HEK293 (cell line): ENCODE results near the gene FNDC5.

Experiments used
- CTCF ChIA-PET: fragments of 350-600 bp; formaldehyde crosslinking; extraction: SDS; loops from one replicate; lab custom pipeline; 2021; ENCODE audit warnings: antibody characterized with exemption; lab: Yijun Ruan, JAX
- POLR2A ChIA-PET: fragments of 300-600 bp; formaldehyde crosslinking; extraction: SDS; loops from one replicate; lab custom pipeline; 2020; ENCODE audit warnings: antibody characterized with exemption, inconsistent platforms; lab: Yijun Ruan, JAX
- H3K27ac ChIP-seq: fragments of 200-500 bp; sonication (Bioruptor generic); 2 replicates; pipeline ENCODE4 v1.5.1; 2014; ENCODE audit warnings: low read depth, low read length, control low read depth, inconsistent platforms; ENCODE audit errors: extremely low read depth
- H3K36me3 ChIP-seq, 2 experiments: fragments of 200-500 bp in 1 of 2; sonication (Bioruptor generic) in 1 of 2; 1 replicate in 1 of 2; 2 replicates in 1 of 2; pipeline ENCODE4 v1.5.1; 2014 to 2017; ENCODE audit warnings: inconsistent platforms in 2 of 2, low read length in 2 of 2; ENCODE audit not compliant: control insufficient read depth in 2 of 2, insufficient read depth in 1 of 2
- H3K4me1 ChIP-seq: fragments of 200-500 bp; sonication (Bioruptor generic); 2 replicates; pipeline ENCODE4 v1.5.1; 2014; ENCODE audit warnings: mild to moderate bottlenecking, low read length, inconsistent platforms; ENCODE audit not compliant: control insufficient read depth, insufficient read depth
- H3K4me3 ChIP-seq: 2 replicates; pipeline ENCODE4 v1.5.1; 2011; ENCODE audit warnings: low read depth, mild to moderate bottlenecking, control low read depth, low read length, moderate library complexity
- H3K9me3 ChIP-seq: fragments of 200-500 bp; sonication (Bioruptor generic); 2 replicates; pipeline ENCODE4 v1.5.1; 2014; ENCODE audit warnings: low read depth, low read length, inconsistent platforms; ENCODE audit not compliant: control insufficient read depth, insufficient read depth
- BCL11B ChIP-seq: fragments of 450-650 bp; formaldehyde crosslinking; IDR thresholded peaks from 2 replicates; pipeline ENCODE4 v1.5.1; 2016; ENCODE audit warnings: low read depth, missing biosample characterization, missing genetic modification characterization
- EGR2 ChIP-seq: fragments of 450-650 bp; formaldehyde crosslinking; IDR thresholded peaks from 2 replicates; pipeline ENCODE4 v1.5.1; 2016; ENCODE audit warnings: low read depth, missing biosample characterization, missing genetic modification characterization
- HOXA7 ChIP-seq: sonication (generic); formaldehyde crosslinking; IDR thresholded peaks from 2 replicates; pipeline ENCODE4 v1.8.1; 2022; ENCODE audit warnings: missing genetic modification reagents, borderline replicate concordance
- IKZF3 ChIP-seq: fragments of 450-650 bp; IDR thresholded peaks from 2 replicates; pipeline ENCODE4 v1.5.0; 2018; ENCODE audit warnings: missing biosample characterization, mild to moderate bottlenecking, missing genetic modification characterization, moderate library complexity
- KLF16 ChIP-seq: fragments of 450-650 bp; formaldehyde crosslinking; IDR thresholded peaks from 2 replicates; pipeline ENCODE4 v1.5.1; 2017; ENCODE audit warnings: missing biosample characterization, missing genetic modification characterization
- SCRT1 ChIP-seq: fragments of 450-650 bp; formaldehyde crosslinking; IDR thresholded peaks from 2 replicates; pipeline ENCODE4 v1.5.1; 2016; ENCODE audit warnings: missing biosample characterization, missing genetic modification characterization, borderline replicate concordance
- TCF7L2 ChIP-seq: IDR thresholded peaks from 2 replicates; pipeline ENCODE4 v1.6.1; 2011; ENCODE audit warnings: low read depth, mild to moderate bottlenecking, inconsistent platforms, low read length, moderate library complexity, borderline replicate concordance
- YY1 ChIP-seq: fragments of 450-650 bp; formaldehyde crosslinking; IDR thresholded peaks from 2 replicates; pipeline ENCODE4 v1.5.1; 2018; ENCODE audit warnings: missing biosample characterization, missing genetic modification characterization
- ZBTB1 ChIP-seq: fragments of 450-650 bp; formaldehyde crosslinking; IDR thresholded peaks from 2 replicates; pipeline ENCODE4 v1.5.1; 2016; ENCODE audit warnings: missing biosample characterization, missing genetic modification characterization
- ZBTB10 ChIP-seq: fragments of 450-650 bp; formaldehyde crosslinking; IDR thresholded peaks from 2 replicates; pipeline ENCODE4 v1.5.1; 2016; ENCODE audit warnings: missing biosample characterization, missing genetic modification characterization
- ZNF157 ChIP-seq: fragments of 450-650 bp; formaldehyde crosslinking; IDR thresholded peaks from 2 replicates; pipeline ENCODE4 v1.5.1; 2016; ENCODE audit warnings: missing biosample characterization, missing genetic modification characterization
- ZNF169 ChIP-seq: fragments of 450-650 bp; formaldehyde crosslinking; IDR thresholded peaks from 2 replicates; pipeline ENCODE4 v1.5.1; 2016; ENCODE audit warnings: missing biosample characterization, missing genetic modification characterization
- ZNF184 ChIP-seq: fragments of 450-650 bp; IDR thresholded peaks from 2 replicates; pipeline ENCODE4 v1.5.1; 2018; ENCODE audit warnings: missing biosample characterization, mild to moderate bottlenecking, missing genetic modification characterization
- ZNF23 ChIP-seq: fragments of 450-650 bp; formaldehyde crosslinking; IDR thresholded peaks from 2 replicates; pipeline ENCODE4 v1.5.1; 2016; ENCODE audit warnings: missing biosample characterization, missing genetic modification characterization, borderline replicate concordance
- ZNF324 ChIP-seq: fragments of 450-650 bp; formaldehyde crosslinking; IDR thresholded peaks from 2 replicates; pipeline ENCODE4 v1.5.1; 2016; ENCODE audit warnings: missing biosample characterization, missing genetic modification characterization
- ZNF362 ChIP-seq: fragments of 450-650 bp; formaldehyde crosslinking; IDR thresholded peaks from 2 replicates; pipeline ENCODE4 v1.5.1; 2016; ENCODE audit warnings: missing biosample characterization, missing genetic modification characterization
- ZNF391 ChIP-seq: fragments of 450-650 bp; formaldehyde crosslinking; IDR thresholded peaks from 2 replicates; pipeline ENCODE4 v1.5.1; 2016; ENCODE audit warnings: low read depth, missing biosample characterization, missing genetic modification characterization, borderline replicate concordance
- ZNF394 ChIP-seq: fragments of 450-650 bp; formaldehyde crosslinking; IDR thresholded peaks from 2 replicates; pipeline ENCODE4 v1.5.1; 2016; ENCODE audit warnings: missing biosample characterization, missing genetic modification characterization, mild to moderate bottlenecking, moderate library complexity, borderline replicate concordance
- ZNF488 ChIP-seq: fragments of 450-650 bp; formaldehyde crosslinking; IDR thresholded peaks from 2 replicates; pipeline ENCODE4 v1.5.1; 2016; ENCODE audit warnings: missing biosample characterization, missing genetic modification characterization
- ZNF558 ChIP-seq: fragments of 450-650 bp; formaldehyde crosslinking; IDR thresholded peaks from 2 replicates; pipeline ENCODE4 v1.5.1; 2016; ENCODE audit warnings: missing biosample characterization, missing genetic modification characterization
- ZNF600 ChIP-seq: fragments of 450-650 bp; formaldehyde crosslinking; IDR thresholded peaks from 2 replicates; pipeline ENCODE4 v1.5.1; 2016; ENCODE audit warnings: missing biosample characterization, missing genetic modification characterization
- ZNF610 ChIP-seq: fragments of 450-650 bp; formaldehyde crosslinking; IDR thresholded peaks from 2 replicates; pipeline ENCODE4 v1.5.1; 2016; ENCODE audit warnings: missing biosample characterization, missing genetic modification characterization, borderline replicate concordance
- ZNF624 ChIP-seq: fragments of 450-650 bp; formaldehyde crosslinking; IDR thresholded peaks from 2 replicates; pipeline ENCODE4 v1.5.1; 2017; ENCODE audit warnings: missing biosample characterization, missing genetic modification characterization
- ZNF639 ChIP-seq: fragments of 450-650 bp; formaldehyde crosslinking; IDR thresholded peaks from 2 replicates; pipeline ENCODE4 v1.5.1; 2016; ENCODE audit warnings: missing biosample characterization, missing genetic modification characterization
- ZNF776 ChIP-seq: fragments of 450-650 bp; formaldehyde crosslinking; IDR thresholded peaks from 2 replicates; pipeline ENCODE4 v1.5.0; 2017; ENCODE audit warnings: missing biosample characterization, missing genetic modification characterization, borderline replicate concordance
- ZNF777 ChIP-seq: fragments of 450-650 bp; formaldehyde crosslinking; IDR thresholded peaks from 2 replicates; pipeline ENCODE4 v1.5.1; 2017; ENCODE audit warnings: missing biosample characterization, missing genetic modification characterization, borderline replicate concordance
- ZXDB ChIP-seq: fragments of 450-650 bp; formaldehyde crosslinking; IDR thresholded peaks from 2 replicates; pipeline ENCODE4 v1.5.1; 2016; ENCODE audit warnings: missing biosample characterization, missing genetic modification characterization

Gene FNDC5

GRCh38 chr1:32899586-32900296, 29.0 kb upstream of the FNDC5 start:
- ChIA-PET CTCF (interaction anchor here (1.5 to 2.3 kb wide), 2 partner anchors 10 to 34 kb away, joined by 3 to 6 read pairs; no protein-coding TSS in a partner anchor), POLR2A (no interaction called here)
- no peaks in the 10 kb centered on the region for H3K36me3 ChIP-seq
- TF ChIP-seq YY1 (no peak), ZNF624 (no peak), KLF16 (tag by site-specific recombination) (no peak), ZNF610 (no peak), ZBTB1 (tag by site-specific recombination) (no peak), ZNF600 (tag by site-specific recombination) (no peak), ZNF23 (tag by site-specific recombination) (no peak), ZNF777 (tag by site-specific recombination) (no peak), BCL11B (tag by site-specific recombination) (no peak), SCRT1 (tag by site-specific recombination) (no peak), ZNF169 (no peak), ZNF157 (tag by site-specific recombination) (no peak), TCF7L2 (no peak), ZNF362 (tag by site-specific recombination) (no peak), ZNF394 (tag by site-specific recombination) (no peak), ZNF324 (no peak), ZNF558 (tag by site-specific recombination) (no peak), ZNF488 (tag by site-specific recombination) (no peak), ZNF184 (tag by site-specific recombination) (no peak)
- TF ChIP-seq, all 188 proteins: peak for 0
- Histone ChIP-seq H3K27ac (no peak overlapping the region), H3K4me1 (no peaks in the 10 kb centered on the region), H3K4me3 (no peak overlapping the region), H3K9me3 (no peaks in the 10 kb centered on the region)

GRCh38 chr1:32898958-32899357, 28.2 kb upstream of the FNDC5 start:
- CTCF ChIA-PET = interaction anchor here (0.6 to 2.3 kb wide), 5 partner anchors 9 to 108 kb away, joined by 3 to 6 read pairs (median 5); partner anchors contain the start of gene HPCA
- no peak for TF ChIP-seq ZNF362 (tag by site-specific recombination)
- TF ChIP-seq EGR2 (tag by site-specific recombination) = no peak
- TF ChIP-seq ZNF391 (tag by site-specific recombination) = no peak
- TF ChIP-seq ZNF639 (tag by site-specific recombination) = no peak
- no peak for TF ChIP-seq ZXDB (tag by site-specific recombination)
- no peak for TF ChIP-seq ZNF776 (tag by site-specific recombination)
- TF ChIP-seq ZBTB10 (tag by site-specific recombination) = no peak
- TF ChIP-seq IKZF3 (tag by site-specific recombination) = no peak
- no peak for TF ChIP-seq HOXA7 (CRISPR knock-in tag)
- POLR2A ChIA-PET = interaction anchor here (0.6 kb wide), 1 partner anchor 91 kb away, joined by 5 read pairs; no protein-coding TSS in a partner anchor

More at GRCh38 chr1:32898958-32899357, 28.2 kb upstream of the FNDC5 start:
- no peak overlapping the region for H3K4me3 ChIP-seq
- no peaks in the 10 kb centered on the region for H3K9me3 ChIP-seq
- H3K4me1 ChIP-seq = no peaks in the 10 kb centered on the region
- H3K27ac ChIP-seq = no peak overlapping the region
- H3K36me3 ChIP-seq = no peaks in the 10 kb centered on the region
